Measurements from ENCODE around the gene KLF12.

DNA sequence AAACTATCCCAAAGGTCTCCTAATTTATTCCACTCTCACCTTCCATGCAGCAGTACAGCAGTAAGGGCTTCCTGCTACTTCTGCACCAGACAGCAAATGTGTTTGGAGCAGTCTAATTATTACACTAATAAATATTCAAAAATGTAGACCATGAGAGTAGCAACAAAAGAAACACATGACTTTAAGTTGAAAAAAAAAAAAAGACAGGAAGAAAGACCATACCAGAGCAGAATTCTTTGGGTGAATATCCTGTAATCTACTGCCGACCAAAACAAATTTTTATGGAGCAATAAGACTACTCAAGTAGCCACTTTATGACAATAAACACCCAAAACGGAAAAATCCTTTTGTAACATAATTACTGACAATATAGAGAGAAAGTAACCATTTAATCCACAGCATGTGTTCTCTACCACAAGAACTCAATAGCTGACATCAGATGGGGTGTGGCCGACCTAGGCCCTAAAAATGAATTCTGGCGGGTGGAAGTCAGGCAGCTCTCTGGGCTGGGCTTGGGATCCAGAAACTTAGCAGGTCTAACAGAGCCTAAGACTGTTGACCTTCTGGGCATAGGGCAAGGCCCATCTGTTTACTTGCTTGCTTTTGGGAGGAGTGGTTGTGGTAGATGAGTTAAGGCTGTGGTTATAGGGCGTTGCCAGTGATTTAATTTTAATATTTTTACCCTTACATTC, 4.6 kb downstream of the KLF12 start:
- TF ChIP-seq, protein P1, sequence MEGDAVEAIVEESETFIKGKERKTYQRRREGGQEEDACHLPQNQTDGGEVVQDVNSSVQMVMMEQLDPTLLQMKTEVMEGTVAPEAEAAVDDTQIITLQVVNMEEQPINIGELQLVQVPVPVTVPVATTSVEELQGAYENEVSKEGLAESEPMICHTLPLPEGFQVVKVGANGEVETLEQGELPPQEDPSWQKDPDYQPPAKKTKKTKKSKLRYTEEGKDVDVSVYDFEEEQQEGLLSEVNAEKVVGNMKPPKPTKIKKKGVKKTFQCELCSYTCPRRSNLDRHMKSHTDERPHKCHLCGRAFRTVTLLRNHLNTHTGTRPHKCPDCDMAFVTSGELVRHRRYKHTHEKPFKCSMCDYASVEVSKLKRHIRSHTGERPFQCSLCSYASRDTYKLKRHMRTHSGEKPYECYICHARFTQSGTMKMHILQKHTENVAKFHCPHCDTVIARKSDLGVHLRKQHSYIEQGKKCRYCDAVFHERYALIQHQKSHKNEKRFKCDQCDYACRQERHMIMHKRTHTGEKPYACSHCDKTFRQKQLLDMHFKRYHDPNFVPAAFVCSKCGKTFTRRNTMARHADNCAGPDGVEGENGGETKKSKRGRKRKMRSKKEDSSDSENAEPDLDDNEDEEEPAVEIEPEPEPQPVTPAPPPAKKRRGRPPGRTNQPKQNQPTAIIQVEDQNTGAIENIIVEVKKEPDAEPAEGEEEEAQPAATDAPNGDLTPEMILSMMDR (IDR thresholded peaks at IDR 0.05; ENCODE audit: insufficient read depth, low read length, poor library complexity, severe bottlenecking), result no peak
- TF ChIP-seq EZH2phosphoT487 (conservative IDR thresholded peaks at IDR 0.05; ENCODE audit: low read length), result no peak

Measured in SU-DHL-6 (cell line).